Gastroesophageal sphincter (tissue), 4 donors: Measurements from ENCODE around the gene LENEP. TPM values are rescaled to one million over a fixed set of nuclear protein-coding genes. Genes with fewer than 3 reads are reported as not detected.
A peak's percentile ranks its signal among the peaks of the same experiment; 100 is the strongest.
"Not testable (repeated sequence)": the region's sequence is repeated elsewhere in the genome, so short reads cannot be mapped to it uniquely, and the experiment has no call there.

Experiments
- ATAC-seq: fragments of 150-250 bp; one replicate; pipeline ENCODE4 v1.9.1; 2016; ENCODE audit warnings: mild to moderate bottlenecking, moderate library complexity
- H3K27ac ChIP-seq, 4 donors: fragments of 200-600 bp; sonication (generic) in 3 of 4; 1 replicate in 3 of 4; 2 replicates in 1 of 4; pipeline ENCODE4 v1.5.1; 2016 to 2019
- H3K27me3 ChIP-seq: fragments of 200-600 bp; sonication (generic); one replicate; pipeline ENCODE4 v1.5.1; 2019
- H3K36me3 ChIP-seq, 2 donors: fragments of 200-600 bp; sonication (generic); one replicate each; pipeline ENCODE4 v1.5.1; 2019; ENCODE audit warnings: control low read depth in 1 of 2
- H3K4me1 ChIP-seq, 3 donors: fragments of 200-600 bp; sonication (generic); 1 replicate in 2 of 3; 2 replicates in 1 of 3; pipeline ENCODE4 v1.5.1; 2016 to 2019; ENCODE audit warnings: control low read depth in 2 of 3
- H3K4me3 ChIP-seq, 2 donors: fragments of 200-600 bp; sonication (generic); one replicate each; pipeline ENCODE4 v1.5.1; 2019; ENCODE audit warnings: mild to moderate bottlenecking in 1 of 2, moderate library complexity in 1 of 2
- H3K9me3 ChIP-seq, 3 donors: fragments of 200-600 bp; sonication (generic); one replicate each; pipeline ENCODE4 v1.5.1; 2017 to 2019; ENCODE audit warnings: control low read depth in 2 of 3
- EP300 ChIP-seq: sonication (generic); formaldehyde crosslinking; IDR thresholded peaks from one replicate; pipeline ENCODE4 v1.6.1; 2017; ENCODE audit warnings: antibody characterized with exemption, mild to moderate bottlenecking
- POLR2A ChIP-seq, 2 donors: fragments of 450-650 bp; IDR thresholded peaks; one replicate each; pipeline ENCODE4 v1.6.1; 2017; ENCODE audit warnings: antibody characterized with exemption in 2 of 2, mild to moderate bottlenecking in 2 of 2, moderate library complexity in 1 of 2
- POLR2AphosphoS5 ChIP-seq: sonication (generic); formaldehyde crosslinking; IDR thresholded peaks from one replicate; pipeline ENCODE4 v1.6.1; 2017; ENCODE audit warnings: antibody characterized with exemption
- WGBS, 2 donors: methylation state at CpG; one replicate each; pipeline ENCODE4 v1.1.5; 2018; ENCODE audit warnings: low coverage in 1 of 2; 5-methylcytosine and 5-hydroxymethylcytosine counted together
- total RNA-seq, 4 donors: library from RNA; depleted of rRNA; stranded (reverse); fragments of >200 nt; gene quantifications; one replicate each; pipeline ENCODE4 v1.1.0, GENCODE V29; 2016
- TF ChIP-seq, protein P1 (sequence below), 4 experiments: fragments of 200-600 bp in 2 of 4; fragments of 450-650 bp in 2 of 4; sonication (generic) in 1 of 4; IDR thresholded peaks; one replicate each; pipeline ENCODE4 v1.5.1; 2017 to 2019; ENCODE audit warnings: antibody characterized with exemption in 4 of 4, mild to moderate bottlenecking in 2 of 4, moderate library complexity in 2 of 4

Gene LENEP
- total RNA-seq, 4 donors from 2014 or later = not detected

DNA sequence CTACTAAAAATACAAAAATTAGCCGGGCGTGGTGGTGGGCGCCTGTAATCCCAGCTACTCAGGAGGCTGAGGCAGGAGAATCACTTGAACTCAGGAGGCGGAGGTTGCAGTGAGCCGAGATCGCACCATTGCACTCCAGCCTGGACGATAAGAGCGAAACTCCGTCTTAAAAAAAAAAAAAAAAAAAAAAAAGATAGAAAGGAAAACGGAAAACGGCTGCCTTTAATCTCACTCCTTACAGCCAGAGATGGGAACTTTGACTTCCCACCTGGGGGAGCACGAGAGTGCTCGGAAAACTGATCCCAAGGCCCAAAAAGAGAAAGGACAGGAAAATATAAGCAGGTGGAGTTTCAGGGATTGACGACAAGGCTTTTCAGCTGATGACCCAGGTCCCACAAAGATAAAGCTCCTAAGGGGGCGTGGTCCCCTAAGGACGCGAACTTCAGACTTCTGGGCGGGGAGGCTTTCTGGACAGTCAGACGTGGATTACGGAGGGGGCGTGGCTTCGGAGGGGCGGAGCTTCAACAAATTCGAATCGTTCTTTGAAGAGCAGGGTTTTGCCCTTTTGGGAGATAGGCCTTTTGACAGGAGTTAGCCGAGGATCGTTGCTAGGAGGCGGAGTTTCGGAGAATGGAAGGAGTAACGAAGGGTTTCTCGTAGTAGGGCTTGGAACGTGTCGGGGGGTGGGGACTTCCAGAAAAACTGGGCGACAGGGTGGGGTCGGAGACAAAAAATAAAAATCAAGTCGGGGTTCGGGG is 19.9 kb upstream of the LENEP start:
- peaks cover 0 to 4% of the 10 kb centered on the region in 2 donors for H3K36me3 ChIP-seq
- peak; percentile 35 for ATAC-seq
- TF ChIP-seq POLR2AphosphoS5 (peak; percentile 65), POLR2A (IDR thresholded peaks at IDR 0.05) (no peak), EP300 (no peak)
- TF ChIP-seq, protein P1, sequence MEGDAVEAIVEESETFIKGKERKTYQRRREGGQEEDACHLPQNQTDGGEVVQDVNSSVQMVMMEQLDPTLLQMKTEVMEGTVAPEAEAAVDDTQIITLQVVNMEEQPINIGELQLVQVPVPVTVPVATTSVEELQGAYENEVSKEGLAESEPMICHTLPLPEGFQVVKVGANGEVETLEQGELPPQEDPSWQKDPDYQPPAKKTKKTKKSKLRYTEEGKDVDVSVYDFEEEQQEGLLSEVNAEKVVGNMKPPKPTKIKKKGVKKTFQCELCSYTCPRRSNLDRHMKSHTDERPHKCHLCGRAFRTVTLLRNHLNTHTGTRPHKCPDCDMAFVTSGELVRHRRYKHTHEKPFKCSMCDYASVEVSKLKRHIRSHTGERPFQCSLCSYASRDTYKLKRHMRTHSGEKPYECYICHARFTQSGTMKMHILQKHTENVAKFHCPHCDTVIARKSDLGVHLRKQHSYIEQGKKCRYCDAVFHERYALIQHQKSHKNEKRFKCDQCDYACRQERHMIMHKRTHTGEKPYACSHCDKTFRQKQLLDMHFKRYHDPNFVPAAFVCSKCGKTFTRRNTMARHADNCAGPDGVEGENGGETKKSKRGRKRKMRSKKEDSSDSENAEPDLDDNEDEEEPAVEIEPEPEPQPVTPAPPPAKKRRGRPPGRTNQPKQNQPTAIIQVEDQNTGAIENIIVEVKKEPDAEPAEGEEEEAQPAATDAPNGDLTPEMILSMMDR (IDR thresholded peaks at IDR 0.05) = peak in 3 of 4 experiments; percentile 15 to 33 (median 32)
- H3K9me3 ChIP-seq = no peaks in the 10 kb centered on the region
- no peaks in the 10 kb centered on the region for H3K27me3 ChIP-seq
- H3K27ac ChIP-seq = peak overlapping the region; percentile 95 to 99 (median 99)
- WGBS, 2 donors = 4 to 7% methylated on average over 22 to 28 of the region's 37 CpGs
- peaks cover 2 to 67% (median 34%) of the 10 kb centered on the region in 3 donors for H3K4me1 ChIP-seq
- H3K4me3 ChIP-seq = peak overlapping the region; percentile 73 to 80

DNA sequence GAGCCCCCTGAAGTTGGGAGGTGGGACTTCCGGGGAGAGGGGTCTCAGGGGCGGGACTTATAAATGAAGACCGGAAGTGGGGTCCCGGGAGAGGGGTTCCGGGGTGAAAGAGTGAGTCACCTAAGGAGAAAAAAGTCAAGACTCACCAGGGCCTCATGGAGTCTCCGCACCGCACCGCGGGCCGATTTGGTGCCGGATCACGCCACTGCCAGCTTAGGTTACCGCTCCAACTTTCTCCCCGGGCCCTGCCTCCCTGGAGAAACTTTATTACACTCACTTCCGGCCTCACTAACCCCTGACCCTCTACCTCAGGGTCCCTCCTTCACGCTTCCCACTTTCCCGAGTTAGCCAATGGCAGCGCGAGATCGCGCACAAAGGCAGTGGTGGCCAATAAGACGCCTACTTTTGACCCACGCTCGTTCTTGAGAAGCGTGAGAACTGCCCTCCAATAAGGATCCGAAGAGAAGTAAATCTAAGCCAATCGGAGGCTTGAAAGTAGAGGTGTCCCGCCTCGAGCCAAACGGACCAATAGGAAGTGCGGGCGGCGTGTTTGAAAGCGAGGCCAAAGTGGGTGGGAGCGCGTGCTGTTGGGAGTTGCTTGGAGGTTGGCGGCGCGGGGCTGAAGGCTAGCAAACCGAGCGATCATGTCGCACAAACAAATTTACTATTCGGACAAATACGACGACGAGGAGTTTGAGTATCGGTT is 19.1 kb upstream of the LENEP start, which contains the start of gene CKS1B:
CKS1B (plus strand) TSS at position 580 of the 706 bp plus-strand sequence; CDS start at position 645, 65 bp downstream.
- WGBS, 2 donors = 0 to 2% methylated on average over 22 to 46 of the region's 47 CpGs
- TF ChIP-seq, protein P1 (IDR thresholded peaks at IDR 0.05) = no peak
- TF ChIP-seq EP300 (no peak), POLR2A (IDR thresholded peaks at IDR 0.05) (peak; percentile 71), POLR2AphosphoS5 (peak; percentile 74)
- Histone ChIP-seq H3K4me1 (peaks cover 2 to 60% (median 30%) of the 10 kb centered on the region in 3 donors), H3K27ac (peak within 1 kb of the TSS; percentile 95 to 99 (median 99)), H3K4me3 (peak within 1 kb of the TSS; percentile 73 to 80), H3K27me3 (no peaks in the 10 kb centered on the region), H3K9me3 (no peaks in the 10 kb centered on the region), H3K36me3 (peaks cover 0 to 2% of the 10 kb centered on the region in 2 donors)
- ATAC-seq = peak; percentile 88

DNA sequence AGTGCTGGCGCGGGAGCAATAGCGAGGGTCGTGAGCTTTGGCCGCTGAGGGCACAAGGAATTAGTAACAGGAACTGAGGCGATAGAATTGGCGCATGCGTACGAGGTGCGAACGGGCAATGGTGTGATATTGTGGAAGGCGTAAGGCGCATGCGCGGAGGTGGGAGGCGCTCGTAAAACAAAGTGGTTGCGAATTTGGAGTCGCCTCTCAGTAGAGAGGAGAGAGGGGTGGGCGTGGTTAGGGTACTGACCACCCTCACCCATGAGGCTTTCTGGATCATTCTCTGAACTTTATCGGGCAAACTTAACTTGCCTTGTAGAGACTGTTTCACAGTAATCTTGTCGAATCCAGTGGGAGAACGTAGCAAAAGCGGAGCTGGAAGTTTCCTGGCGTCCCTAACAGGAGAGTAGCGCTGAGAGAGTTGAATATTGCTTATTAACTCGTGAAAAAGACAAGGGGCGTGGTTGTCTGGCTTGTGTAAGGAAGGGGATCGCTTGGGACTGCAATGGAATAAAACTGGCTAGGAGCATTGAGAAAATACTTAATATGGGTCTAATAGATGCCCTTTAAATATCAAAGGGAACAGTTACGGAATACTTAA is 18.5 kb upstream of the LENEP start:
- TF ChIP-seq POLR2AphosphoS5 (peak; percentile 20), POLR2A (IDR thresholded peaks at IDR 0.05) (peak; percentile 25 to 53)
- TF ChIP-seq, protein P1 (IDR thresholded peaks at IDR 0.05) = no peak
- Histone ChIP-seq H3K27me3 (no peaks in the 10 kb centered on the region), H3K9me3 (no peaks in the 10 kb centered on the region), H3K4me3 (peak overlapping the region; percentile 62 to 73), H3K27ac (peak overlapping the region; percentile 84 to 99 (median 97)), H3K4me1 (peaks cover 2 to 53% (median 24%) of the 10 kb centered on the region in 3 donors), H3K36me3 (peaks cover 0 to 9% of the 10 kb centered on the region in 2 donors)
- WGBS, 2 donors = 0 to 1% methylated on average over 19 to 30 of the region's 30 CpGs
- peak; percentile 49 for ATAC-seq

DNA sequence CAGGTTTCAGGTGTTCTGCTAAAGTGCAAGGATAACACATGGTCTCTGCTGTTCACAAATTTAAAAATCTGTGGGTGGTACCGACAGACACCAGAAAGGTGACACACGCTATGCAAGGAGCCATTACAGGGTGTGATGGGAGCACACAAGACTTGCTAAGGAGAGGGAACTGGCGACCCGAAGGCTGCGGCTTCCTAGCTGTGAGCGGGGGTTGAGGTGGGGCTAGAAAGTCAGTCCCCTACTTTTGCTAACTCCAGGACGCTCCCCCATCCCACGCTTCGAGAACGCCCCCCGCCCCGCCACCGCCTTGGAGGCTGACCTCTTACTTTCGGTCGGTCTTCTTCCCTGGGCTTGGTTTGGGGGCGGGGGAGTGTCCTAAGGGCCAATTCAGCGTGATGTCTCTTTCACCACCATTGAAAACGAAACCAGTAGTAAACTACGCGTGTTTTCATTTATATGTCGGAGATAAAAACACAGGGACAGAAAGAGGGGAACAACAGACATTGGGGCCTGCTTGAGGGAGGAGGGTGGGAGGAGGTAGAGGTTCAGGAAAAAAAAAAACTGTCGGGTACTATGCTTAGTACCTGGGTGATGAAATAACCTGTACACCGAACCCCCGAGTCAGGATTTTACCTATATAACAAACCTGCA is 17.9 kb upstream of the LENEP start:
- H3K4me1 ChIP-seq = peaks cover 2 to 47% (median 19%) of the 10 kb centered on the region in 3 donors
- no peak for ATAC-seq
- 0 to 2% methylated on average over 4 to 14 of the region's 24 CpGs for WGBS, 2 donors

DNA sequence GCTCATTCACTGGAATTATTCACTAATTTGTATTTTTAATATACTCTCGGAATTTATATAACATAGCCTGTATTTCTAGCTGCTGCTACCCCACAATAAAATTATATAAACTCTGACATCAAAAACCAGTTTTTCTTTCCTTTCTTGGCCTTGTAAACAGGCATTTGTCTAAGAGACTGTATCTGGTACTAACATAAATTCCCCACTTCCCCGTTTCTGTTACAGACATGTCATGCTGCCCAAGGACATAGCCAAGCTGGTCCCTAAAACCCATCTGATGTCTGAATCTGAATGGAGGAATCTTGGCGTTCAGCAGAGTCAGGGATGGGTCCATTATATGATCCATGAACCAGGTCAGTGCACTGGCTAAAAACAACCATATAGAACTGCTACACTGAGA is 15.6 kb upstream of the LENEP start:
- peaks cover 2 to 32% (median 9%) of the 10 kb centered on the region in 3 donors for H3K4me1 ChIP-seq
- not testable (repeated sequence) for H3K9me3 ChIP-seq, H3K4me3 ChIP-seq, H3K27ac ChIP-seq, H3K27me3 ChIP-seq, ATAC-seq
- 62 to 90% methylated on average over 2 to 3 of the region's 3 CpGs for WGBS, 2 donors
- peaks cover 0 to 12% of the 10 kb centered on the region in 2 donors for H3K36me3 ChIP-seq

More for the DNA sequence above, 17.9 kb upstream of the LENEP start:
- H3K27me3 ChIP-seq = no peaks in the 10 kb centered on the region
- no peaks in the 10 kb centered on the region for H3K9me3 ChIP-seq
- H3K27ac ChIP-seq = peak overlapping the region; percentile 84 to 99 (median 97)
- H3K4me3 ChIP-seq = peak overlapping the region; percentile 62 to 73
- peaks cover 0 to 12% of the 10 kb centered on the region in 2 donors for H3K36me3 ChIP-seq
- TF ChIP-seq POLR2A (IDR thresholded peaks at IDR 0.05) (peak in 1 of 2 donors; percentile 18), POLR2AphosphoS5 (no peak), EP300 (no peak)
- TF ChIP-seq, protein P1 (IDR thresholded peaks at IDR 0.05) = no peak
